ENCODE results near the gene SYNJ1.
"Not testable (repeated sequence)": the region's sequence is repeated elsewhere in the genome, so short reads cannot be mapped to it uniquely, and the experiment has no call there.

Gene SYNJ1

DNA sequence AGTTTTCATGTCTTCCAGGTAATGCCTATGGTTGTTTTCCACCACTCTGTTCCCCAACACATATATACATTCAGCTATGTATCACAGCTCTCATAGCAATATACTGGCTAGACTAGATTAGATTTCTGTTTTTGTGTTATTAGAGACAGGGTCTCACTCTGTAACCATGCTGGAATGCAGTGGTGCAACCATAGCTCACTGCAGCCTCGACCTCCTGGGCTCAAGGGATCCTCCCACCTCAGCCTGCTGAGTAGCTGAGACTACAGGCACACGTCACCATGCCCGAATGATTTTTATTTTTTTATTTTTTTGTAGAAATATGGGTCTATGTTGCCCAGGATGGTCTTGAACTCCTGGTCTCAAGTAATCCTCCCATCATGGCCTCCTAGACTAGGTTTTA lies 37.7 kb downstream of the SYNJ1 start:
- no peak for DNase-seq

DNA sequence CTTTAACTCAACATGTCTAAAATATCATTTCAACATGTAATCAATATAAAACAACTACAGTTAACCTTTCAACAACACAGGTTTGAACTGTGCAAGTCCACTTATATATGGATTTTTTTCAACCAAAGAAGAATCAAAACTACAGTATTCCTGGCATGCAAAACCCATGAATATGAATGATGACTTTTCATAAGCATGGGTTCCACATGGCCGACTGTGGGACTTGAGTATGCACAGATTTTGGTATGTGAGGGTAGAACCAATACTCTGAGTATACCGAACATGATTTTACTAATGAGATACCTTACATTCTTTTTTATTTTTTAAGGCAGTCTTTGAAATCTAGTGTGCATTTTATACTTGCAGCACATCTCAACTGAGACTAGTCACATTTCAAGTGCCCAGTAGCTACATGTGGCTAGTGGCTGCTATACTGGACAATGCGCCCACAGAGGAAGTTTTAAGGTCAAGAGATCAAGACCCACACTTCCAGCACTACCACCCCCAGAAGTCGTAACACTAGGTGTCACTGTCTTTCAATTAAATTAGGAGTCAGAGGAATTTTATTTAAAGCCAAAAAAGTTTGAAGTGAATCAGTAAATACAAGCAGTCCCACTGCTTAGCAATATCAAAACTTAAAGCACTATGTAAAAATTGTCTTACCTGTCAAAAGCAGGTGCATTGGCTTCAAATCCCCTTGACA lies 40.0 kb downstream of the SYNJ1 start:
- no peak for DNase-seq

DNA sequence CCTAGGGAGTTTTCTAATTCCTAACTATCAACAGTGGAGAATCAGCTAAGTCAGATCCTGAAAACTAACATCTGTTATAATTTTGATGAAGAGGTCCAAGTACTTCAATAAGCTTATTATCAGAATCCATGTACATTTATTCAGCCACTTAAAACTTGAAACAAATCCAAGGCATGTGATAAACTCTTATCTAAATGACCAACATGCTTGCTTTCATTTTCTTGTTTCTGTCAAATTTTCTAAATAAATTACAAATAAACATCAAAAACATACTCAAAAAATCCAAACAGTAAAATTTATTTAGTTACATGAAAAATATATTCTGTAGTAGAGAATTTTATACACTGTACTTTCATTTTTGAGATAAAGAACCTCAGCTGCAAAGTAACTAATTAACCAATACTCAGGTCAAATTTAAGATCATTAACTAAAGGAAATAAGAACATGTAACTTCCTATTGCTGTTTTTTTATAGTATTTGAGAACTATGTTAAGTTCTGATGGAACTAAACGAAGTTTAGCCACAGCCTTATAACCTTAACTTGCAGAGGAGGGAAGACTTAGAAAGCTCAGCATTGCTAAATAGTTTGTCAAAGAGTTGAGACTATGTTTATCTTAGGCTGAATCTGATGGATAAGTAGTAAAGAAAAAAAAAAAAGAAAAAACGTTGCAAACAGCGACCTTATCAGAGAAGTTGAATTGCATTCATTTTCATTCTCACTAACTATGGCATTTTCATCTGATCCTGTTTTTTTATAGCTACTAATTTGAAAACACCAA lies 44.9 kb downstream of the SYNJ1 start:
- no peak for DNase-seq

- no peak for DNase-seq
Measured at GRCh38 chr21:32674731-32675130, 53.1 kb downstream of the SYNJ1 start.

GRCh38 chr21:32674038-32674437 lies 53.8 kb downstream of the SYNJ1 start:
- DNase-seq = no peak

DNA sequence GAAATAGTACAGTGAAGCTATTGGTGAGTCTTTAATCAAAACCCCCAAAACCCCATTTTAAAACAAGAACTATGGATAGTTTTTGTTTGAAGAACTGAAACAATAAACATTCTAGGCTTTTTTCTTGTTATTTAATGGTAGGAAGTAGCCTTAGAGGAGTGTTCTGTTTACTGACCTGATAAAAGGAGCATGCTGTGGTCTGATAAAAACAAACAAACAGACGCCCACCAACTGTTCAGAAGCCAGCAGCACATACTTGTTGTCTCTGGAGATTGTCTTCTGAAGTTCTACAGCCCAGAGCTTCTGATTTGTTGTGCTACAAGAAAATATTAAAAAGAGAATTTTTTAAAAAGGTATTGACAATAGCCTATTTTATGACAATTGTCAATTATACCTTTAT lies 61.6 kb downstream of the SYNJ1 start:
- DNase-seq = no peak

DNA sequence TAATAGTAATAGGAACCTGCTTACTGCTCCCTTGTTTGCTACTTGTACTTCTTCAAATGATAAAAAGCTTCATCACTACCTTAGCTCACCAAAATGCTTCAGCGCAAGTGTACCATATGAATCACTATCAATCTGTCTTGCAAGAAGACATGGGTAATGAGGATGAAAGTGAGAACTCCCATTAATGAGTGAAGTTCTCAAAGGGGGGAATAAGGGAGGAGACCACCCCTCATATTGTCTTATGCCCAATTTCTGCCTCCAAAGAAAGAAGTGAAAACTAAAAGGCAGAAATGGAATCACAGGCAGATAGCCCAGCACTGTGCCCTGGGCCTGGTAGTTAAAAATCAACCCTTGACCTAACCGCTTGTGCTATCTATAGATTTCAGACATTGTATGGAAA lies 63.7 kb downstream of the SYNJ1 start:
- not testable (repeated sequence) for DNase-seq

GRCh38 chr21:32661981-32662380 lies 65.8 kb downstream of the SYNJ1 start:
- not testable (repeated sequence) for DNase-seq

DNA sequence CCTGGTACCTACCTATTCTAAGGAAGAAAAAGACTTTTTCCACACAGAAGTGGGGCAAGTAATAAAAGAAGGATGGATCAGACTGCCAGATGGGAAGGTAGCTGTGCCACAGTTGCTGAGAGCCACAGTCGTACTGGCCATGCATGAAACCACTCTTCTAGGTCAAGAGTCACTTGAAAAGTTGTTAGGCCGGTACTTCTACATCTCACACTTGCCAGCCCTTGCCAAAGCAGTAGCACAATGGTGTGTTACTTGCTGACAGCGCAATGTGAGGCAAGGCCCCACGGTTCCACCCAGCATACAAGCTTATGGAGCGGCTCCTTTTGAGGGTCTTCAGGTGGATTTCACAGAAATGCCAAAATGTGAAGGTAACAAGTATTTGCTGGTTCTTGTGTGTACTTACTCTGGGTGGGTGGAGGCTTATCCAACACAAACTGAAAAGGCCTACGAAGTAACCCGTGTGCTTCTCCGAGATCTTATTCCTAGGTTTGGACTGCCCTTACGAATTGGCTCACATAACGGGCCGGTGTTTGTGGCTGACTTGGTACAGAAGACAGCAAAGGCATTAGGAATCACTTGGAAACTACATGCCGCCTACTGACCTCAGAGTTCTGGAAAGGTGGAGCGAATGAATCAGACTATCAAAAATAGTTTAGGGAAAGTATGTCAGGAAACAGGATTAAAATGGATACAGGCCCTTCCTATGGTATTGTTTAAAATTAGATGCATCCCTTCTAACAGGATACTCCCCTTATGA lies 66.6 kb downstream of the SYNJ1 start:
- not testable (repeated sequence) for DNase-seq

- DNase-seq = no peak
Measured at GRCh38 chr21:32658524-32658923, 69.3 kb downstream of the SYNJ1 start.

GRCh38 chr21:32653326-32653901 lies 74.4 kb downstream of the SYNJ1 start:
- DNase-seq = no peak

- no peak for DNase-seq
Measured at GRCh38 chr21:32648165-32648564, 79.6 kb downstream of the SYNJ1 start.

DNA sequence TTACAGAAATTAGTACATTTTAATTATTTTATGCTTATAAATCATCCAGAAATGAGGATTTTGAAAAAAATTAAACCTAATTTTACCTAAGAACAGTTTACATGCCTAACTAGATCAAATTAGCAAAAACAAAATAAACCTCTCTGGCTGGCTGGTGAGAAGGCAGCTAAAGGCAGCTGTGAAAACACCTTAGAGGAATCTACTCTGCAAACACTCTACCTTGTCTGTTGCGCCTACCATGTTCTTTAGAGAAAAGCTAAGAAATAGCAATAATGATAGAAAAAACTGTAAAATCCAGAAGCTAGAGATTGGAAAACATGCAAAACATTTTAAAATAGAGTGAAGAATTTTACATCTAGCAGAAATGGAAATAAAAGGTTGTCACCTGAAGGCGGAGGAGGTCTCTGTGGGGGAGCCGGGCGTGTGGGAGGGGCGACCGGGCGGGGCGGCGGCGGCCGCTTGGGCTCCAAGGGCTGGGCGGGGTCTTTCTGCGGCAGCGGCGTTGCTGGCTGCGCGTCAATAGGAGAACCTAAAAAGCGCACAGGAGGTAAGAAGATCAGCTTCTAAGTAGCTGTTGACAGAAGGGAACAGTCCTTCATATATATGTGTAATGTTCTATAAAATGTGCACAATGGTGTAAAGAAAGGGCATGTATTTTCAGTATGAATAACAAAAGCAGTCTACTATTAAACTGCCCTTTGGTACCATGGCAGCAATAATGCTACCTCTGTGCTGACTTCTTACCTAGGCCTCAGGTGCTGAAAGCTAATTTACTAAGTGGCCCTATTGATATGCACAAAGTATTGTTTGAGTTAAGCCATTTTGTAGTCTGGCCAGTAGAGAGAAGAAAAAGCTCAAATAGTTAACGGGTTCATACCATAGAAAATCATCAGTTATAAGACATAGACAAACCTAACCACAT lies 82.3 kb downstream of the SYNJ1 start:
- DNase-seq = no peak

- DNase-seq = no peak
Measured at GRCh38 chr21:32641710-32642698, 85.8 kb downstream of the SYNJ1 start.

DNA sequence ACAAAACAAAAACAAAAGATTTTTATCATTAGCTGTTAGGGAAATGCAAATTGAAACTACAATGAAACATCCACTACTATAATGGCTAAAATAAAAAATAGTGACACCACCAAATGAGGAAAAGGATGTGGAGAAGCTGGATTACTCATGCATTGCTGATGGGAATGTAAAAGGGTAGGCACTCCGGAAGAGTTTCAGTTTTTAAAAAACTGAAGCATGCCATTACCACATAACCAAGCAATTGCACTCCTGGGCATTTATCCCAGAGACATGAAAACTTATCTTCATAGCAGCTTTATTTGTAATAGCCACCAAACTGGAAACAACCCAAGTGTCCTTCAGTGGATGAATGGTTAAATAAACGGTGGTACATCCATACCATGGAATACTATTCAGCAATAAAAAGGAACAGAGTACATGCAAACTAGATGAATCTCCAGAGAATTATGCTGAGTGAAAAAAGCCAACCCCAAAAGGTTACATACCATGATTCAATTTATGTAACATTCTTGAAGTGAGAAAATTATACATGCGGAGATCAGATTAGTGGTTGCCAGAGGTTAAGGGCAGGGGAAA lies 101.1 kb downstream of the SYNJ1 start:
- no peak for DNase-seq

GRCh38 chr21:32618218-32618617 lies 109.6 kb downstream of the SYNJ1 start:
- DNase-seq = not testable (repeated sequence)

- DNase-seq = no peak
Measured at GRCh38 chr21:32613436-32614043, 114.3 kb downstream of the SYNJ1 start.

- DNase-seq = no peak
Measured at GRCh38 chr21:32612999-32613337, 114.8 kb downstream of the SYNJ1 start.

DNA sequence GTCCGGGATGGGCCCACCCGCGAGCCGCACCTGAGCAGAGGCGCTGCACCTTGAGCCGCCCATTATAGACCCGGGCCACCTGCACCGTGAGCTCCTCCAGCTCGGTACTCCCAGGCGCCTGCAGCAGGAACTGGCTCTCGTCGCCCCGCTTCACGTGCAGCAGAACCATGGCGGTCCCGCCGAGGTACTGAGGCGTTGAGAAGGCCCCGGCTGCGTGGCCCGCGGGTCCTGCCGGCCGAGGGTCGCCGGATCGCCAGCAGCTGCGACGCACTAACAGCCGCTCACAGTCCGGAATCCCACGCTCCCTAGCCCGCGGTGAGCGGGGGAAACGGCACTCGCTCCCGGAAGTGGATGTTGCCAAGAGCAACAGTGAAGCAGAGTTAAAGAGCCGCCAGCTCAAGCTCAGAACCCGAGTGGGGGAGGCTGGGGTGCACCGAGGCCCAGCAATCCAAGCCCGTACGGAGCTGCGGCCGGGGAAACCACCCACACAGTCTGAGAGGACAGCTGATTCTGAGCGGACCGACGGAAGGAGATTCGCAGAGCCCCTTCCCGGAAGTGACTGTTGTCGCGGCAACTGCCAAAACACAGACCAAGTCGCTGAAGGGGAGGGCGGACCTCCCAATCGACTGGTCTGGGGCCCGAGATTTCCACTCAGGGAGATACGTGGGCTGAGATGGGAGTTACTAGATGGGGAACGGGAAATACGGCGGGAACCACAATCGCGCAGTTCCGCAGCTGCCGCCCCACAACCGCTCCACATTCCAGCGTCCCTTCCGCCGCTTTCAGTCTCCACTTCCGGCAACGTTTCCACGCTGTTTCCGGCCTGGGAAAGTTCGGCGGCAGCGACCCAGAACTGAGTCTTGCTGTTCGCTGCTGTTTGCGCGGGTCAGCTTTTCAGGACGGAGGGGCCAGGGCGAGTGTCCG lies 115.5 kb downstream of the SYNJ1 start, which contains the start of gene CFAP298:
TSS of gene CFAP298 (minus strand) at position 303 of the 924 bp plus-strand sequence. CDS start at position 169, 134 bp downstream.
- peak; percentile 80 for DNase-seq
